Esophagus muscularis mucosa (tissue), 4 donors: ENCODE data around the gene CALB2. TPM values are rescaled to one million over a fixed set of nuclear protein-coding genes. Genes with fewer than 3 reads are reported as not detected.

Experiments used
- DNase-seq: peaks from one replicate; pipeline ENCODE4 v3.0.0-alpha.2; 2017; ENCODE audit errors: extremely low spot score
- H3K27ac ChIP-seq, 4 donors: fragments of 200-600 bp; sonication (generic); replicated peaks in 1 of 4; 1 replicate in 3 of 4; 2 replicates in 1 of 4; pipeline ENCODE4 v1.5.1; 2016 to 2019; ENCODE audit warnings: mild to moderate bottlenecking in 1 of 4
- H3K27me3 ChIP-seq, 4 donors: fragments of 200-600 bp; sonication (generic); one replicate each; pipeline versions ENCODE4 v1.5.1 to v1.6.0; 2016 to 2019
- H3K36me3 ChIP-seq, 4 donors: fragments of 200-600 bp; sonication (generic); one replicate each; pipeline ENCODE4 v1.5.1; 2016 to 2019
- H3K4me1 ChIP-seq, 4 donors: fragments of 200-600 bp; sonication (generic); one replicate each; pipeline ENCODE4 v1.5.1; 2016 to 2019
- H3K4me3 ChIP-seq, 4 donors: fragments of 200-600 bp; sonication (generic); 1 replicate in 2 of 4; 2 replicates in 2 of 4; pipeline ENCODE4 v1.5.1; 2016 to 2019; ENCODE audit warnings: mild to moderate bottlenecking in 4 of 4, moderate library complexity in 1 of 4
- H3K9me3 ChIP-seq, 4 donors: fragments of 200-600 bp; sonication (generic); 1 replicate in 3 of 4; 2 replicates in 1 of 4; pipeline ENCODE4 v1.5.1; 2016 to 2019
- EP300 ChIP-seq: sonication (generic); formaldehyde crosslinking; IDR thresholded peaks from one replicate; pipeline ENCODE4 v1.6.1; 2017; ENCODE audit warnings: antibody characterized with exemption
- POLR2A ChIP-seq: fragments of 450-650 bp; IDR thresholded peaks from one replicate; pipeline ENCODE4 v1.6.1; 2017; ENCODE audit warnings: antibody characterized with exemption, moderate library complexity, mild to moderate bottlenecking, low read depth
- POLR2AphosphoS5 ChIP-seq, 2 donors: sonication (generic); formaldehyde crosslinking; IDR thresholded peaks; one replicate each; pipeline ENCODE4 v1.6.1; 2017; ENCODE audit warnings: antibody characterized with exemption in 2 of 2
- WGBS: methylation state at CpG from one replicate; pipeline ENCODE4 v1.1.5; 2018; 5-methylcytosine and 5-hydroxymethylcytosine counted together
- intact Hi-C: fragments of 100-400 bp; cut with DNase I; formaldehyde crosslinking; loops from one replicate; pipeline ENCODE4 v1.15.1; 2023
- total RNA-seq, 4 donors: library from RNA; depleted of rRNA; stranded (reverse); fragments of >200 nt; gene quantifications; one replicate each; pipeline versions ENCODE4 v1.1.0 to v1.2.1, GENCODE V29; 2016
- TF ChIP-seq, protein P1 (sequence below), 3 experiments: fragments of 200-600 bp in 2 of 3; fragments of 450-650 bp in 1 of 3; sonication (generic) in 2 of 3; IDR thresholded peaks; one replicate each; pipeline ENCODE4 v1.5.1; 2017 to 2019; ENCODE audit warnings: antibody characterized with exemption in 3 of 3, mild to moderate bottlenecking in 2 of 3, moderate library complexity in 1 of 3

Gene CALB2
- total RNA-seq, 4 donors from 2014 or later = 0.71 to 3.6 (median 2.4) TPM

DNA sequence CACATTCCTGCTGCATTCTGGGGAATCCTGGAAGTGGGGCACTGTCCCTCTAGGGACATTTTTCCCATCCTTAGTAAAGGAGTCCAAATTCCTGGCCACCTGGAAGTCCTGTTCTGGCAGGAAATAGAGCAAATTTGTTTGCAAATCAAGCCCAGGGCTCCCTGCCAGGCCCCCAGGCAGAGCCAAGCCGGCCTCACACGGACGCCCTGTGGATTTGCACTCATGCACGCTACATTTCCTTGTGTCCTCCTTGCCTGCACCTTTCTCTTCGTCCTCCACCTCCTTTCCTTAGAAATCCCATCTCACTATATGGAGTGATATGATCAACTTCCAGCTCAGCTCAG is 7.0 kb upstream of the CALB2 start:
- Histone ChIP-seq H3K27me3 (peaks cover 0 to 7% (median 0%) of the 10 kb centered on the region in 4 donors), H3K9me3 (no peaks in the 10 kb centered on the region), H3K27ac (no peak overlapping the region), H3K36me3 (no peaks in the 10 kb centered on the region), H3K4me1 (no peaks in the 10 kb centered on the region), H3K4me3 (no peak overlapping the region)
- 45% methylated on average over 4 of the region's 5 CpGs for WGBS
- intact Hi-C loops = no loop called here
- DNase-seq = no peak
- TF ChIP-seq EP300 = no peak
- no peak for TF ChIP-seq POLR2A
- TF ChIP-seq, protein P1, sequence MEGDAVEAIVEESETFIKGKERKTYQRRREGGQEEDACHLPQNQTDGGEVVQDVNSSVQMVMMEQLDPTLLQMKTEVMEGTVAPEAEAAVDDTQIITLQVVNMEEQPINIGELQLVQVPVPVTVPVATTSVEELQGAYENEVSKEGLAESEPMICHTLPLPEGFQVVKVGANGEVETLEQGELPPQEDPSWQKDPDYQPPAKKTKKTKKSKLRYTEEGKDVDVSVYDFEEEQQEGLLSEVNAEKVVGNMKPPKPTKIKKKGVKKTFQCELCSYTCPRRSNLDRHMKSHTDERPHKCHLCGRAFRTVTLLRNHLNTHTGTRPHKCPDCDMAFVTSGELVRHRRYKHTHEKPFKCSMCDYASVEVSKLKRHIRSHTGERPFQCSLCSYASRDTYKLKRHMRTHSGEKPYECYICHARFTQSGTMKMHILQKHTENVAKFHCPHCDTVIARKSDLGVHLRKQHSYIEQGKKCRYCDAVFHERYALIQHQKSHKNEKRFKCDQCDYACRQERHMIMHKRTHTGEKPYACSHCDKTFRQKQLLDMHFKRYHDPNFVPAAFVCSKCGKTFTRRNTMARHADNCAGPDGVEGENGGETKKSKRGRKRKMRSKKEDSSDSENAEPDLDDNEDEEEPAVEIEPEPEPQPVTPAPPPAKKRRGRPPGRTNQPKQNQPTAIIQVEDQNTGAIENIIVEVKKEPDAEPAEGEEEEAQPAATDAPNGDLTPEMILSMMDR (IDR thresholded peaks at IDR 0.05) = no peak
- TF ChIP-seq POLR2AphosphoS5 (IDR thresholded peaks at IDR 0.05) = no peak

DNA sequence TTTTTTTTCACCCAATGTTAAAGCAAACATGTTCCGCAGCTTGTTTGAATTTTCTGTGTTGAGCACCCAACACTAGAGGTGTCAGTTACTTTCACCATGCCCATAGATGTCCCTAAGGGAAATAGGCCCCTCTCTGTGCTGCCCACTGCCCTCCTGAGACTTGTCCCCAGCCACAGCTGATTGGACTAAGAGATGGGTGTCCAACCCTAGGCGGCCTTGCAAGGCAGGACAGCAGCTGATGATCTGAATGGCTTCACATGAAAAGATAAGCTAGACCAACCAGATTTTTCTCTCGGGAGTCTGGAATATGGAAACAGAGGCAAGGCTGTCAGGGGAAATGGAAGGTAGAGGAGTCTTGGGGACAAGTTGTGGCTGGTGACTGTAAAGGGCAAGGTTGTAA is 6.1 kb upstream of the CALB2 start:
- H3K27me3 ChIP-seq = peaks cover 0 to 13% (median 0%) of the 10 kb centered on the region in 4 donors
- H3K36me3 ChIP-seq = no peaks in the 10 kb centered on the region
- TF ChIP-seq POLR2A (no peak), EP300 (no peak), POLR2AphosphoS5 (IDR thresholded peaks at IDR 0.05) (no peak)
- TF ChIP-seq, protein P1 (IDR thresholded peaks at IDR 0.05) = no peak
- H3K4me3 ChIP-seq = no peak overlapping the region
- 81% methylated on average over 3 of the region's 3 CpGs for WGBS
- H3K27ac ChIP-seq = no peak overlapping the region
- peaks cover 0 to under 1% (median 0%) of the 10 kb centered on the region in 4 donors for H3K4me1 ChIP-seq
- H3K9me3 ChIP-seq = no peaks in the 10 kb centered on the region
- intact Hi-C loops = no loop called here
- no peak for DNase-seq

DNA sequence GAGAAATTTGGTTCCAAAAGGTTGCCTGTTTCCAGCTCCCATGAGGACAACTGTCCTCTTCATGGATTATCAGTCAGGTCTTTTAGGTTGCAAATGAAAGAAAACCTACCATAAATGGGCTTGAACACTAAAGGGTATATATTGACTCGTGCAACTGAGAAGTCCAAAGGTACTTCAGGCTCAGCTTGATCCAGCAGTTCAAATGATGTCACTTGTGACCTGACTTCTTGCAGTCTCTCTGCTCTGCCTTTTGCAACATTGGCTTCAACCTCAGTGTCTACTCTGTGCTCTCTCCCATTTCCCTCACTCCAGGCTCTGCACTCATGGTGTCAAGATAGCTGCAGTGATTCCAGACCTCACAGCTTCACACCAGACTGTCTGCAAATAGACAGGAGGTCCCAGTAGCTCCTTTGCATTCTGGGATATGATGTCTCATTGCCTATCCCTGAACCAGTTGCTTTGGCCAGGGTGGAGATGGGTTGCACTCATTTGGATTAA is 5.5 kb upstream of the CALB2 start:
- Histone ChIP-seq H3K4me3 (no peak overlapping the region), H3K36me3 (no peaks in the 10 kb centered on the region), H3K9me3 (no peaks in the 10 kb centered on the region), H3K4me1 (peaks cover under 1 to 6% (median 4%) of the 10 kb centered on the region in 4 donors), H3K27ac (no peak overlapping the region), H3K27me3 (peaks cover 0 to 18% (median 0%) of the 10 kb centered on the region in 4 donors)
- intact Hi-C loops = no loop called here
- DNase-seq = no peak
- TF ChIP-seq EP300 (no peak), POLR2AphosphoS5 (IDR thresholded peaks at IDR 0.05) (no peak), POLR2A (no peak)
- TF ChIP-seq, protein P1 (IDR thresholded peaks at IDR 0.05) = no peak
- 87% methylated on average over 1 of the region's 1 CpG for WGBS

DNA sequence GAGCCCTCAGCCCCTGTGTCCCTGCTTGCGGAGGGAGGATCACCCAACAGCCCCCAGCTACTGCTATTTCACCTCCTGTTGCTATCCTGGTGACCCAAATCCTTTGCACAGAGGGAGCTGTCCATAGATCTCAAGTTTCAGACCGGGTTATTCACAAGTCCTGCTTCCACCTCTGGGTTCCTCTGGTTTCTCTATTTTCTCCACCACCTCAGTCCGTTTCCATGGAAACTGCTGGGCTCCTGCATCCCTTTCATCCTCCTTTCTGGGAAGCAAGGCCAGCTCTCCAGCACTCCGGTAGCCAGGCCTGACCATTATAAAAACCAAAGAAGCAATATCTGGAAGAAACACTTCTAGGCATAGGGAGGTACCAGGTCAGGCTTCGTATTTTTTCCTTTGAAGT is 4.8 kb upstream of the CALB2 start:
- intact Hi-C loops = no loop called here
- TF ChIP-seq POLR2AphosphoS5 (IDR thresholded peaks at IDR 0.05) (no peak), POLR2A (no peak), EP300 (no peak)
- TF ChIP-seq, protein P1 (IDR thresholded peaks at IDR 0.05) = no peak
- H3K4me3 ChIP-seq = no peak overlapping the region
- H3K27ac ChIP-seq = no peak overlapping the region
- WGBS = 63% methylated on average over 5 of the region's 5 CpGs
- H3K4me1 ChIP-seq = peaks cover 8 to 13% (median 11%) of the 10 kb centered on the region in 4 donors
- H3K9me3 ChIP-seq = no peaks in the 10 kb centered on the region
- H3K27me3 ChIP-seq = peaks cover 0 to 19% (median 0%) of the 10 kb centered on the region in 4 donors
- no peaks in the 10 kb centered on the region for H3K36me3 ChIP-seq
- DNase-seq = no peak

DNA sequence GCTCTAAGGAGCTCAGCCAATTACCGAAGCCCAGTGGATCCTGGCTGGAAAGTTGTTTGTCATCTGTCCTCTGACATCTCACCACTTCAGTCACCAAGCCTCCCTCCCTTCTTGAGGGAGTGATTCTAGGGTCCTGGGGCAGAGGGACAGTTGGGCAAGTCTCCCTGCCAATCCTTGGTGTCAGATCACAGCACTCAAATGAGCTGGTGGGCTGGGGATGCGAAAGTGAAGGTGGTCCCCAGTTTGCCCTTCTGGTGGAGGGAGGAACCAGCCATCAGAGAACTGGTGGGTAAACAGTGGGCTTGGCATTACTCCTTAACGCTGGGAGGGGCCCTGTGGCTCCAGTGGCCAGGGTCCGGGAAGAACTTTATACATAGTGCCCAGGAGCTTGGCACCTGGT is 4.4 kb upstream of the CALB2 start:
- intact Hi-C loops = no loop called here
- no peak overlapping the region for H3K27ac ChIP-seq

More for the DNA sequence above, 4.4 kb upstream of the CALB2 start:
- H3K36me3 ChIP-seq = no peaks in the 10 kb centered on the region
- no peak for DNase-seq
- H3K4me1 ChIP-seq = peaks cover 8 to 16% (median 14%) of the 10 kb centered on the region in 4 donors
- H3K27me3 ChIP-seq = peaks cover 0 to 22% (median 0%) of the 10 kb centered on the region in 4 donors
- 88% methylated on average over 4 of the region's 4 CpGs for WGBS
- TF ChIP-seq POLR2A = no peak
- no peak for TF ChIP-seq POLR2AphosphoS5 (IDR thresholded peaks at IDR 0.05)
- no peak for TF ChIP-seq EP300
- TF ChIP-seq, protein P1 (IDR thresholded peaks at IDR 0.05) = no peak
- H3K4me3 ChIP-seq = no peak overlapping the region
- no peaks in the 10 kb centered on the region for H3K9me3 ChIP-seq
